H1 (cell line): ENCODE data around the gene MKKS. TPM values are rescaled to one million over a fixed set of nuclear protein-coding genes. Genes with fewer than 3 reads are reported as not detected.

Experiments
- CTCF ChIA-PET: fragments of 300-600 bp; sonication (Branson Sonifier 250); formaldehyde crosslinking; loops from one replicate; lab custom pipeline; 2021; ENCODE audit not compliant: partially characterized antibody; lab: Charles Lee
- POLR2A ChIA-PET: fragments of 300-600 bp; sonication (Branson Sonifier 250); formaldehyde crosslinking; loops from one replicate; lab custom pipeline; 2021; ENCODE audit warnings: inconsistent platforms; ENCODE audit not compliant: partially characterized antibody; lab: Charles Lee
- DNase-seq, 2 experiments: peaks; one replicate each; pipeline versions ENCODE4 v3.0.0 to v3.0.0-alpha.2; 2010 to 2022; ENCODE audit warnings: low spot score in 2 of 2, low read depth in 1 of 2, mixed read lengths in 1 of 2
- FAIRE-seq: peaks from 2 replicates; lab custom pipeline; 2011; peaks lifted over from hg19 to GRCh38; lab: Jason Lieb, UNC
- H2AFZ ChIP-seq: 2 replicates; pipeline ENCODE4 v1.8.1; 2012; ENCODE audit warnings: low read length, inconsistent platforms
- H2AK5ac ChIP-seq: 2 replicates; pipeline ENCODE4 v1.6.1; 2013; ENCODE audit warnings: low read depth, low read length
- H2BK120ac ChIP-seq: replicated peaks from 2 replicates; pipeline ENCODE3; 2013; ENCODE audit warnings: low read depth, low read length, inconsistent platforms
- H2BK12ac ChIP-seq: 2 replicates; pipeline ENCODE4 v1.6.1; 2013; ENCODE audit warnings: low read depth, low read length
- H2BK15ac ChIP-seq: 2 replicates; pipeline ENCODE4 v1.6.1; 2013; ENCODE audit warnings: low read length
- H2BK20ac ChIP-seq: 2 replicates; pipeline ENCODE4 v1.6.1; 2013; ENCODE audit warnings: low read length
- H2BK5ac ChIP-seq: 2 replicates; pipeline ENCODE4 v1.6.1; 2013; ENCODE audit warnings: low read depth, low read length
- H3K14ac ChIP-seq: 2 replicates; pipeline ENCODE4 v1.6.1; 2013; ENCODE audit warnings: inconsistent platforms; ENCODE audit not compliant: insufficient read length
- H3K18ac ChIP-seq: 2 replicates; pipeline ENCODE4 v1.6.1; 2013; ENCODE audit warnings: low read length; ENCODE audit errors: extremely low read depth
- H3K23ac ChIP-seq: 2 replicates; pipeline ENCODE4 v1.6.1; 2013; ENCODE audit warnings: inconsistent platforms; ENCODE audit not compliant: insufficient read length
- H3K23me2 ChIP-seq: 2 replicates; pipeline ENCODE4 v1.6.1; 2013; ENCODE audit warnings: low read depth, low read length
- H3K27ac ChIP-seq: 2 replicates; pipeline ENCODE4 v1.6.1; 2011; ENCODE audit warnings: low read depth, low read length, inconsistent platforms
- H3K27me3 ChIP-seq, 4 experiments: replicated peaks in 1 of 4; 1 replicate in 1 of 4; 2 replicates in 3 of 4; pipeline versions ENCODE4 v1.6.1 to v1.8.1; 2011 to 2013; ENCODE audit warnings: low read length in 3 of 4, mild to moderate bottlenecking in 3 of 4, inconsistent platforms in 2 of 4, mixed read lengths in 2 of 4, moderate library complexity in 1 of 4; ENCODE audit not compliant: control insufficient read depth in 3 of 4, insufficient read depth in 3 of 4; ENCODE audit errors: extremely low read depth in 1 of 4
- H3K36me3 ChIP-seq, 4 experiments: 2 replicates each; pipeline versions ENCODE4 v1.6.1 to v1.8.1; 2011 to 2013; ENCODE audit warnings: mild to moderate bottlenecking in 4 of 4, low read length in 3 of 4, moderate library complexity in 2 of 4, control low read depth in 1 of 4, inconsistent platforms in 1 of 4; ENCODE audit not compliant: insufficient read depth in 4 of 4, control insufficient read depth in 2 of 4
- H3K4ac ChIP-seq: replicated peaks from 2 replicates; pipeline ENCODE3; 2013; ENCODE audit warnings: low read length, low read depth, mixed read lengths, inconsistent platforms; ENCODE audit not compliant: insufficient read length
- H3K4me1 ChIP-seq, 4 experiments: replicated peaks in 1 of 4; 1 replicate in 1 of 4; 2 replicates in 3 of 4; pipeline versions ENCODE4 v1.6.1 to v1.8.1; 2011 to 2013; ENCODE audit warnings: low read length in 3 of 4, inconsistent platforms in 2 of 4, mixed read lengths in 1 of 4; ENCODE audit not compliant: insufficient read depth in 4 of 4, control insufficient read depth in 3 of 4
- H3K4me2 ChIP-seq, 2 experiments: 2 replicates each; pipeline versions ENCODE4 v1.6.1 to v1.8.1; 2011 to 2013; ENCODE audit warnings: low read depth in 2 of 2, low read length in 2 of 2, control low read depth in 1 of 2, inconsistent platforms in 1 of 2, mild to moderate bottlenecking in 1 of 2; ENCODE audit not compliant: insufficient read depth in 1 of 2
- H3K4me3 ChIP-seq, 4 experiments: fragments of 200-600, 300-600 bp in 1 of 4; sonication (generic), shearing (Covaris generic), sonication (Bioruptor Twin) in 1 of 4; 2 replicates each; pipeline versions ENCODE4 v1.5.1 to v1.8.1; 2011 to 2016; ENCODE audit warnings: low read length in 4 of 4, low read depth in 3 of 4, control low read depth in 2 of 4, inconsistent platforms in 2 of 4, mild to moderate bottlenecking in 2 of 4, mixed read lengths in 1 of 4, moderate library complexity in 1 of 4; ENCODE audit not compliant: insufficient read depth in 2 of 4; ENCODE audit errors: extremely low read depth in 1 of 4
- H3K56ac ChIP-seq: replicated peaks from 2 replicates; pipeline ENCODE3; 2013; ENCODE audit warnings: low read depth, mild to moderate bottlenecking, mixed read lengths, low read length, inconsistent platforms; ENCODE audit not compliant: insufficient read length
- H3K79me1 ChIP-seq: 2 replicates; pipeline ENCODE4 v1.6.1; 2013; ENCODE audit warnings: low read depth, low read length, control low read depth
- H3K79me2 ChIP-seq, 2 experiments: 2 replicates each; pipeline versions ENCODE4 v1.6.1 to v1.8.1; 2012 to 2013; ENCODE audit warnings: low read length in 2 of 2, mild to moderate bottlenecking in 2 of 2, inconsistent platforms in 1 of 2; ENCODE audit not compliant: insufficient read depth in 2 of 2, control insufficient read depth in 1 of 2
- H3K9ac ChIP-seq, 4 experiments: replicated peaks in 1 of 4; 1 replicate in 1 of 4; 2 replicates in 3 of 4; pipeline versions ENCODE4 v1.6.1 to v1.8.1; 2011 to 2013; ENCODE audit warnings: low read depth in 3 of 4, low read length in 3 of 4, control low read depth in 2 of 4, mild to moderate bottlenecking in 2 of 4, moderate library complexity in 2 of 4, inconsistent platforms in 1 of 4; ENCODE audit errors: extremely low read depth in 1 of 4
- H3K9me3 ChIP-seq, 2 experiments: 2 replicates each; pipeline versions ENCODE4 v1.6.1 to v1.8.1; 2012 to 2013; ENCODE audit warnings: mild to moderate bottlenecking in 2 of 2, moderate library complexity in 2 of 2, control low read depth in 1 of 2, inconsistent platforms in 1 of 2, low read depth in 1 of 2, low read length in 1 of 2, mixed read lengths in 1 of 2; ENCODE audit not compliant: insufficient read depth in 2 of 2
- H4K20me1 ChIP-seq, 2 experiments: replicated peaks in 1 of 2; 2 replicates each; pipeline versions ENCODE3 to v1.8.1; 2011 to 2013; ENCODE audit warnings: inconsistent platforms in 2 of 2, low read length in 2 of 2, mild to moderate bottlenecking in 1 of 2; ENCODE audit not compliant: insufficient read depth in 2 of 2, control insufficient read depth in 1 of 2
- H4K5ac ChIP-seq: 2 replicates; pipeline ENCODE4 v1.6.1; 2013; ENCODE audit warnings: low read length, low read depth, mixed read lengths, inconsistent platforms; ENCODE audit not compliant: insufficient read length
- H4K8ac ChIP-seq: 2 replicates; pipeline ENCODE4 v1.8.0; 2013; ENCODE audit warnings: mild to moderate bottlenecking, moderate library complexity, low read length, inconsistent platforms; ENCODE audit not compliant: insufficient read depth; ENCODE audit errors: extremely low read depth
- H4K91ac ChIP-seq: replicated peaks from 2 replicates; pipeline ENCODE3; 2013; ENCODE audit warnings: low read length, mixed read lengths, inconsistent platforms; ENCODE audit not compliant: insufficient read length
- EGR1 ChIP-seq: IDR thresholded peaks from 2 replicates; pipeline ENCODE4 v1.6.1; 2011; ENCODE audit warnings: low read depth, low read length, borderline replicate concordance
- SUZ12 ChIP-seq: fragments of 200-600 bp; sonication (generic); IDR thresholded peaks from 2 replicates; pipeline ENCODE4 v1.6.1; 2012; ENCODE audit warnings: mild to moderate bottlenecking, inconsistent platforms, low read length, moderate library complexity, mixed read lengths
- TCF12 ChIP-seq: IDR thresholded peaks from 2 replicates; pipeline ENCODE4 v1.6.1; 2011; ENCODE audit warnings: low read depth, mild to moderate bottlenecking, low read length
- WGBS, 2 experiments: shearing (Covaris generic) in 1 of 2; methylation state at CpG; one replicate each; pipeline versions ENCODE4 v1.1.6 to v1.1.7; 2013 to 2015; ENCODE audit warnings: low lambda C conversion rate in 2 of 2, mixed read lengths in 2 of 2, inconsistent platforms in 1 of 2, low coverage in 1 of 2, missing lambda C conversion rate in 1 of 2; ENCODE audit not compliant: insufficient replicate concordance in 2 of 2, insufficient coverage in 1 of 2, insufficient read length in 1 of 2; ENCODE audit errors: extremely low coverage in 1 of 2, missing lambda C conversion rate in 1 of 2; 5-methylcytosine and 5-hydroxymethylcytosine counted together
- polyA plus RNA-seq, 7 experiments: library from polyadenylated mRNA; depleted of rRNA in 3 of 7; stranded (reverse) in 5 of 7; unstranded in 2 of 7; fragments of >200 nt in 5 of 7; fragments of 200-250 nt in 2 of 7; gene quantifications; 1 replicate in 5 of 7; 2 replicates in 1 of 7; 4 replicates in 1 of 7; pipeline versions ENCODE4 v1.2.1 to v1.2.3, GENCODE V29; 2011 to 2013; ENCODE audit warnings: missing spikeins in 2 of 7, mixed read lengths in 2 of 7
- total RNA-seq: library from RNA; stranded (reverse); fragmentation: NEBNext Ultra II Directional; extraction: Animal tissue kit (Norgen Biotek cat#: 25700); gene quantifications from 2 replicates; pipeline ENCODE4 v1.2.1, GENCODE V29; 2021
- TF ChIP-seq, protein P1 (sequence below): IDR thresholded peaks from 2 replicates; pipeline ENCODE4 v1.6.1; 2011; ENCODE audit warnings: low read length, improper control_type of control experiment
- TF ChIP-seq, protein P2 (sequence below): IDR thresholded peaks from 2 replicates; pipeline ENCODE4 v1.6.1; 2012; ENCODE audit warnings: low read length, inconsistent platforms

MKKS gene
- total and polyA plus RNA-seq, 2 of the 8 experiments (the other 6 are each of a cell fraction or from before 2014, with no cell fraction given): 15.9 to 24.8 TPM

DNA sequence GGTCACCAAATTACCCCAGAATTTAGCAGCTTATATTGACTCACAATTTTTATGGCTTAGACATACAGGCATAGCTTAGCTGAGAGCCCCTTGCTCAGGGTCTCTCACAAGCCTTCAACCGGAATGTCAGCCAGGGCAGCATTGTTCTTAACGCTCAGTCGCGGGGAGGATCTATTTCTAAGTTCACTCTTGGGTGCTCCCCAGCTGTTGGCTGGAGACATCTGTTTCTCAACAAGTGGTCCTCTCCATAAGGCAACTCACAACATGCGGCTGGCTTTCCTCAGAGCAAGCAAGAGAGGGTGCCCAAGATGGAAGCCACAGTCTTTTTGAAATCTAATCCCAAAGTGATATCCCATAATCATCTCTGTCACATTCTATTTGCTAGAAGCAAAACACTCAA is 47.7 kb upstream of the MKKS start:
- Histone ChIP-seq H3K4me1 (peaks cover 0 to 3% (median under 1%) of the 10 kb centered on the region in 4 experiments; a peak in 2 of 7 replicates), H2BK20ac (no peak overlapping the region), H3K4ac (no peak overlapping the region), H3K56ac (no peak overlapping the region), H4K5ac (no peak overlapping the region), H3K27me3 (no peaks in the 10 kb centered on the region), H3K79me1 (no peaks in the 10 kb centered on the region), H3K27ac (no peak overlapping the region), H3K23me2 (no peaks in the 10 kb centered on the region), H4K91ac (peak overlapping the region; percentile 49), H3K36me3 (no peaks in the 10 kb centered on the region), H3K9me3 (no peaks in the 10 kb centered on the region), H2BK15ac (no peak overlapping the region; the same call in 1 of the 2 replicates), H3K4me2 (no peak overlapping the region), H2BK5ac (no peak overlapping the region), H3K18ac (no peak overlapping the region), H2AK5ac (no peak overlapping the region), H3K79me2 (no peaks in the 10 kb centered on the region; a peak in 2 of 4 replicates), H4K8ac (no peak overlapping the region; the same call in 1 of the 2 replicates), H2AFZ (no peak overlapping the region), H2BK120ac (no peak overlapping the region), H4K20me1 (no peaks in the 10 kb centered on the region), H3K23ac (no peak overlapping the region), H3K4me3 (no peak overlapping the region), H3K14ac (no peak overlapping the region), H3K9ac (no peak overlapping the region), H2BK12ac (no peak overlapping the region)
- POLR2A ChIA-PET: no interaction called here
- DNase-seq (no peak), FAIRE-seq (no peak)
- CTCF ChIA-PET: interaction anchor here (0.7 to 1.3 kb wide), 3 partner anchors 10 to 505 kb away, joined by 3 to 4 read pairs (median 3); no protein-coding TSS in a partner anchor
- WGBS, 2 experiments: 75% methylated on average over 5 of the region's 5 CpGs; no CpG with 5 or more reads in 1 of the 2 experiments
- TF ChIP-seq, protein P1, sequence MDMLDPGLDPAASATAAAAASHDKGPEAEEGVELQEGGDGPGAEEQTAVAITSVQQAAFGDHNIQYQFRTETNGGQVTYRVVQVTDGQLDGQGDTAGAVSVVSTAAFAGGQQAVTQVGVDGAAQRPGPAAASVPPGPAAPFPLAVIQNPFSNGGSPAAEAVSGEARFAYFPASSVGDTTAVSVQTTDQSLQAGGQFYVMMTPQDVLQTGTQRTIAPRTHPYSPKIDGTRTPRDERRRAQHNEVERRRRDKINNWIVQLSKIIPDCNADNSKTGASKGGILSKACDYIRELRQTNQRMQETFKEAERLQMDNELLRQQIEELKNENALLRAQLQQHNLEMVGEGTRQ: no peak
- no peak for TF ChIP-seq TCF12
- no peak for TF ChIP-seq EGR1
- no peak for TF ChIP-seq SUZ12
- TF ChIP-seq, protein P2, sequence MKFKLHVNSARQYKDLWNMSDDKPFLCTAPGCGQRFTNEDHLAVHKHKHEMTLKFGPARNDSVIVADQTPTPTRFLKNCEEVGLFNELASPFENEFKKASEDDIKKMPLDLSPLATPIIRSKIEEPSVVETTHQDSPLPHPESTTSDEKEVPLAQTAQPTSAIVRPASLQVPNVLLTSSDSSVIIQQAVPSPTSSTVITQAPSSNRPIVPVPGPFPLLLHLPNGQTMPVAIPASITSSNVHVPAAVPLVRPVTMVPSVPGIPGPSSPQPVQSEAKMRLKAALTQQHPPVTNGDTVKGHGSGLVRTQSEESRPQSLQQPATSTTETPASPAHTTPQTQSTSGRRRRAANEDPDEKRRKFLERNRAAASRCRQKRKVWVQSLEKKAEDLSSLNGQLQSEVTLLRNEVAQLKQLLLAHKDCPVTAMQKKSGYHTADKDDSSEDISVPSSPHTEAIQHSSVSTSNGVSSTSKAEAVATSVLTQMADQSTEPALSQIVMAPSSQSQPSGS: no peak
